Measurements from ENCODE around the gene RPS6KA6. TPM values are rescaled to one million over a fixed set of nuclear protein-coding genes. Genes with fewer than 3 reads are reported as not detected.

The RPS6KA6 gene
- total RNA-seq (2014; rRNA removed; shearing (Covaris generic); ENCODE audit: low replicate concordance): 6.2 and 22.1 TPM in 2 replicates

DNA sequence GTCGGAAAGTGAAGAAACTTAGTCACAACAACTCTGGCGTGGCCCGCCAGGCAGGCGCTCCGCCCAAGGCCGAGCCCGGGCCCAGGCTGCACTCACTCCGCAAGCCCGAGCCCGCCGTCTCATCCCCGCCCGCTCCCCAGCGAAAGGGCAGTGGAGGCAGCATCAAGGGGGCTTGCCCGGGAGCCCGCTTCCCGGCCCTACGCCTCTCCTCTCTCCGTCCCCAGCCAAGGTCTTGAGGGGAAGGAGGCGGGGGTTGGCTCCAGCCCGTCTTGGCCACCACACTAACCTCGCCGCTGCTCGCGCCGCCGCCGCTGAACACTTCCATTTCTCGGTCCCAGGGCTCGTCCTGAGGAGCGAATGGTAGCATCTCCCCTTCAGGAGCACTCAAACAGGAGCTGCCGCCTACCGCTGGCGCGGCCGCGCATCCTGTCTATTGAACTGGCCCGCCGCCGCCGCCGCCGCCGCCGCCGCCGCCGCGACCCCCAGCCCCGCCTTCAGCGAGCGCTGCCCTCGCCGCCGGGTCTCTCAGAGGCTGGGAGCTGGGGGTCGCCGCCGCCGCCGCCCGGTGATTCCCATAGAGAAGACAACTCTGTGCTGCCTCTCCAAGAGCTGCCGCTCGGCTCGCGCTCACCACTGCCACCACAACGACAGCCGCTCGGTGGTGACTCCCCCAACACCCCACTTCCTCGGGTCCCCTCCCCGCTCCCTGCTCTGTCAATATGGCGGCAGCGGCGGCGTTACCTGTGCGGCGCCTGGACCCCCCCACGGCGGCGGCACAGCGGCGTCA lies at the start of gene RPS6KA6:
Gene RPS6KA6, minus strand, starts transcription at position 667 of the 787 bp plus-strand sequence. Its CDS starts 300 bp downstream, at position 367.
- Histone ChIP-seq H3K36me3 (ENCODE audit: insufficient read depth, low read length) (no peaks in the 10 kb centered on the region), H3K27me3 (ENCODE audit: low read length) (no peaks in the 10 kb centered on the region), H3K79me2 (ENCODE audit: low read length) (peaks cover 36% of the 10 kb centered on the region), H3K27ac (ENCODE audit: low read length) (no peak within 1 kb of the TSS), H3K4me2 (ENCODE audit: low read depth, low read length, poor library complexity, severe bottlenecking) (peak within 1 kb of the TSS; percentile 75), H3K9me2 (replicated peaks; ENCODE audit: insufficient read depth, low read length) (no peaks in the 10 kb centered on the region), H3K9ac (ENCODE audit: low read length) (peak within 1 kb of the TSS; percentile 78), H3K4me3 (ENCODE audit: low read length) (peak within 1 kb of the TSS; percentile 89), H3K9me3 (ENCODE audit: low read length) (no peaks in the 10 kb centered on the region), H4K20me1 (ENCODE audit: insufficient read depth, low read depth, low read length) (no peaks in the 10 kb centered on the region), H2AFZ (ENCODE audit: low read length) (peak within 1 kb of the TSS; percentile 93; the same call in 1 of the 2 replicates), H3K4me1 (ENCODE audit: low read length) (peaks cover 20% of the 10 kb centered on the region)
- peak; percentile 69 for DNase-seq

DNA sequence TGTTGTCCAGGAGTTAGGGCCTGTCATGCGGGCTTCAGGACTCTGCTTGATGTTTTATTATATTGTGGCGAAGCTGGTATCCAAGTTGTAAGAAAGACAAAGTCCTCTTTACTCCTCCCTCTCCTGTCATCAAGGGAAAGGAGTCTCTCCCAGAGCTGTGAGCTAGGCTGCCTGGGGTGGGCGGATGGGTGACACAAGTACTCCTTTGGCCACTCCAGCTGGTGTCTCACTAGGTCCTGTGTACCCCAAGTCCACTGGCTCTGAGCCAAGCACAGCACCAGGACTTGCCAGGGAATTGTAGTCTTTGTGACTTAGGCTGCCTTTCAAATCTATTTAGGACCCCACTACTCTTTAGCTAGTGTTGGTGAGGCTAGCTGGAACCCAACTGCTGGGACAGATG lies 36.7 kb upstream of the RPS6KA6 start:
- no peak overlapping the region for H2AFZ ChIP-seq (ENCODE audit: low read length)
- H3K79me2 ChIP-seq (ENCODE audit: low read length): no peaks in the 10 kb centered on the region
- H3K4me3 ChIP-seq (ENCODE audit: low read length): no peak overlapping the region
- DNase-seq: no peak
- no peaks in the 10 kb centered on the region for H3K36me3 ChIP-seq (ENCODE audit: insufficient read depth, low read length)
- no peak overlapping the region for H3K9ac ChIP-seq (ENCODE audit: low read length)
- no peaks in the 10 kb centered on the region for H3K4me1 ChIP-seq (ENCODE audit: low read length)
- no peaks in the 10 kb centered on the region for H3K9me3 ChIP-seq (ENCODE audit: low read length)
- H3K27ac ChIP-seq (ENCODE audit: low read length): no peak overlapping the region
- no peaks in the 10 kb centered on the region for H4K20me1 ChIP-seq (ENCODE audit: insufficient read depth, low read depth, low read length)
- H3K4me2 ChIP-seq (ENCODE audit: low read depth, low read length, poor library complexity, severe bottlenecking): no peak overlapping the region
- H3K27me3 ChIP-seq (ENCODE audit: low read length): no peaks in the 10 kb centered on the region
- H3K9me2 ChIP-seq (replicated peaks; ENCODE audit: insufficient read depth, low read length): no peaks in the 10 kb centered on the region

DNA sequence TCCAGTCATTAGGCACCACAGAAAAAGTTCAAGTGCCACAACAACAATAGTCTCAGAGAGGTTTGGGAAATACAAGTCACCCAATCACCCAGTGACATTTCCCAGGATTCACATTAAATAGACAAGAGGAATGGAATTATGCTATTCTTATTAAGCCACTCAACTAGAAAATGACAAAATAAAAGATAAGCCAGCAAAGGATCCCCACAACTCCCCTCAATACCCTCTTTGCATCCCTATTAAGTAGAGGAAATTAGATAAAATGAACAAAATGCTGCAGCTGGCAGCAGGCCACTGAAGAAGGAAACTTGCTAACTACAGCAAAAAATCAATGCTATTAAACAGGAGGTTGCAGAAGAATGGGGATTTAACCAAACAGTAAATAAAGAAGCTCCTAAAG lies 35.3 kb upstream of the RPS6KA6 start:
- no peak overlapping the region for H3K27ac ChIP-seq (ENCODE audit: low read length)
- H3K4me2 ChIP-seq (ENCODE audit: low read depth, low read length, poor library complexity, severe bottlenecking): no peak overlapping the region
- DNase-seq: no peak
- H3K9me3 ChIP-seq (ENCODE audit: low read length): no peaks in the 10 kb centered on the region
- no peak overlapping the region for H2AFZ ChIP-seq (ENCODE audit: low read length)
- no peak overlapping the region for H3K4me3 ChIP-seq (ENCODE audit: low read length)
- H3K79me2 ChIP-seq (ENCODE audit: low read length): no peaks in the 10 kb centered on the region
- H3K4me1 ChIP-seq (ENCODE audit: low read length): no peaks in the 10 kb centered on the region
- H3K9me2 ChIP-seq (replicated peaks; ENCODE audit: insufficient read depth, low read length): no peaks in the 10 kb centered on the region
- H3K27me3 ChIP-seq (ENCODE audit: low read length): no peaks in the 10 kb centered on the region
- H4K20me1 ChIP-seq (ENCODE audit: insufficient read depth, low read depth, low read length): no peaks in the 10 kb centered on the region
- no peak overlapping the region for H3K9ac ChIP-seq (ENCODE audit: low read length)
- no peaks in the 10 kb centered on the region for H3K36me3 ChIP-seq (ENCODE audit: insufficient read depth, low read length)

DNA sequence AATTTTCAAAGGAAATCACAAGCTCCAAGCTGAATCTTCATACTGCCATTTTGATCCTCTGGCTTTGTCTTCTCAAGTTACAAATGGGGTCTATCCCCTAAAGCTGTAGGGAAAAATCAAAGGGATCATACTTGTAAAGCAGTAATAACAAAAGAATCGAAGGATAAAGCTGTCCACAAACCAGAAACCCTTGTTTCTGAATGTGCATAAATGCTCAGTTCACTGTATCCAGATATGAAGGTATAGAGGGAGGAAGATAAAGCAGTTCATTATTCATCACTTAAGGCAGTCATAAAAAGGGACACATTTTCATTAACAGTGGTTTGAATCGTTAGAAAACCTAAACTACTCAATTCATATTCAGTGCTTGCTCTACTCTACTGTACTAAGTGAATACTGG lies 33.2 kb upstream of the RPS6KA6 start:
- Histone ChIP-seq H3K27me3 (ENCODE audit: low read length) (no peaks in the 10 kb centered on the region), H3K79me2 (ENCODE audit: low read length) (no peaks in the 10 kb centered on the region), H3K9me3 (ENCODE audit: low read length) (no peaks in the 10 kb centered on the region), H3K9ac (ENCODE audit: low read length) (no peak overlapping the region), H3K27ac (ENCODE audit: low read length) (no peak overlapping the region), H3K4me3 (ENCODE audit: low read length) (no peak overlapping the region), H3K4me1 (ENCODE audit: low read length) (no peaks in the 10 kb centered on the region), H2AFZ (ENCODE audit: low read length) (no peak overlapping the region), H3K9me2 (replicated peaks; ENCODE audit: insufficient read depth, low read length) (no peaks in the 10 kb centered on the region), H3K36me3 (ENCODE audit: insufficient read depth, low read length) (no peaks in the 10 kb centered on the region), H3K4me2 (ENCODE audit: low read depth, low read length, poor library complexity, severe bottlenecking) (no peak overlapping the region), H4K20me1 (ENCODE audit: insufficient read depth, low read depth, low read length) (no peaks in the 10 kb centered on the region)
- no peak for DNase-seq

DNA sequence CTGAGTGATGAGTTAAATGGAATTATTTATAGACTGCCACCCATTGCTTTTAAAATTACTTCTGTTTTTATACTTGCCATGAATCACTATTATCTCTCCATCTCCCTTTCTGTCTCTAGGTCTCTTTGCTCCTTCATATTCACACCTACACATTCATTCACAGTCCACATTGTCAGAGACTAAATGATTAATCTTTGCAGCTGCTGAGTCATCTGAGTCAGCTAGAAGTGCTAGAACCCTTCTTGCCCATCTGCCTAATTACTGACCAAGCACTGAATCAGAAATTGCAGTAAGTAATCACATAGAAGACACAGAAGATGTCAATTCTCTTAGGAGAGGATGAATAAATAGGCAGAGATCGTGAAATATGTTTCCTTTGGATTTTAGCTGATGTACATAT lies 31.6 kb upstream of the RPS6KA6 start:
- H3K4me2 ChIP-seq (ENCODE audit: low read depth, low read length, poor library complexity, severe bottlenecking): no peak overlapping the region
- H3K4me3 ChIP-seq (ENCODE audit: low read length): no peak overlapping the region
- no peaks in the 10 kb centered on the region for H4K20me1 ChIP-seq (ENCODE audit: insufficient read depth, low read depth, low read length)
- H3K9me2 ChIP-seq (replicated peaks; ENCODE audit: insufficient read depth, low read length): no peaks in the 10 kb centered on the region
- no peak overlapping the region for H3K27ac ChIP-seq (ENCODE audit: low read length)
- H2AFZ ChIP-seq (ENCODE audit: low read length): no peak overlapping the region
- no peaks in the 10 kb centered on the region for H3K36me3 ChIP-seq (ENCODE audit: insufficient read depth, low read length)
- H3K9me3 ChIP-seq (ENCODE audit: low read length): no peaks in the 10 kb centered on the region
- no peak overlapping the region for H3K9ac ChIP-seq (ENCODE audit: low read length)
- H3K27me3 ChIP-seq (ENCODE audit: low read length): no peaks in the 10 kb centered on the region
- H3K79me2 ChIP-seq (ENCODE audit: low read length): no peaks in the 10 kb centered on the region
- DNase-seq: no peak
- H3K4me1 ChIP-seq (ENCODE audit: low read length): no peaks in the 10 kb centered on the region

DNA sequence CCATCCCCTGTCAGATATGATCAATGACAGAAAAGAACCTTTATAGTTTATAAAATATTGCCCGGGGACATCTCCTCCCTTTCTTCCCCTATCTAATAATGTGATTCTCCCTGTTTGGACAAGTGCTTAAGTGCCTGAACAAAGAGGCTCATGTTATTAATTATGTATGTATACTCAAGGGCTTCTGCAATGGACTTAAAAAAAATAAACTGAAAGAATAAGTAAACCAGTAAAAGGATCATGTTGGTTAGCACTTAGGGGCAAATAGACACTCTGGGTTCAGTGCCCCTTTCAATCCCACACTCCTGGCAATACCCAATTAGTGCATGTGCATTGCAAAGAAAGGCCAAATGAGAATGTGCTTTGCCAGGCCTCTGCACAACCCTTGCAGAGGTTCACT lies 30.7 kb upstream of the RPS6KA6 start:
- Histone ChIP-seq H3K9me3 (ENCODE audit: low read length) (no peaks in the 10 kb centered on the region), H3K4me1 (ENCODE audit: low read length) (no peaks in the 10 kb centered on the region), H4K20me1 (ENCODE audit: insufficient read depth, low read depth, low read length) (no peaks in the 10 kb centered on the region), H3K9ac (ENCODE audit: low read length) (no peak overlapping the region), H3K27me3 (ENCODE audit: low read length) (no peaks in the 10 kb centered on the region), H3K4me3 (ENCODE audit: low read length) (no peak overlapping the region), H2AFZ (ENCODE audit: low read length) (no peak overlapping the region), H3K27ac (ENCODE audit: low read length) (no peak overlapping the region), H3K9me2 (replicated peaks; ENCODE audit: insufficient read depth, low read length) (no peaks in the 10 kb centered on the region), H3K36me3 (ENCODE audit: insufficient read depth, low read length) (no peaks in the 10 kb centered on the region), H3K79me2 (ENCODE audit: low read length) (no peaks in the 10 kb centered on the region), H3K4me2 (ENCODE audit: low read depth, low read length, poor library complexity, severe bottlenecking) (no peak overlapping the region)
- no peak for DNase-seq

DNA sequence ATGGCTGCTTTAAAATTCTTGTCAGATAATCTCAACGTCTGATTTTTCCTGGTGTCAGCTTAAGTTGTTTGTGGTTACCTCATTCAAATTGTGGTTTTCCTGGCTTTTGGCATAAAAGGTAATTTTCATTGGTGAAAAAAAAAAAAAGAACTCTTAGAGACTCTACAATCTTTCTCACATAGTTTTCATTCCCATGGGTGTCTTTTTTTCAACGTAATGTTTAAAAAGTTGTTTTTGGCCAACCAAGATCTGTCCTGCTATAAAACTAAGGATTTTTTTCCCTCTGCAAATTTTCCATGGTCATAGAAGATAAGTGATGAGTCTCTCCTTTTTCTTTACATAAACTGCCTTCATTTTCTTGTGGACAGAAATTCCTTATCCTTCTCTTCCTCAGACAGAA lies 28.9 kb upstream of the RPS6KA6 start:
- Histone ChIP-seq H2AFZ (ENCODE audit: low read length) (no peak overlapping the region), H3K4me2 (ENCODE audit: low read depth, low read length, poor library complexity, severe bottlenecking) (no peak overlapping the region), H4K20me1 (ENCODE audit: insufficient read depth, low read depth, low read length) (no peaks in the 10 kb centered on the region), H3K27ac (ENCODE audit: low read length) (no peak overlapping the region), H3K4me3 (ENCODE audit: low read length) (no peak overlapping the region), H3K4me1 (ENCODE audit: low read length) (no peaks in the 10 kb centered on the region), H3K79me2 (ENCODE audit: low read length) (no peaks in the 10 kb centered on the region), H3K9me2 (replicated peaks; ENCODE audit: insufficient read depth, low read length) (no peaks in the 10 kb centered on the region), H3K36me3 (ENCODE audit: insufficient read depth, low read length) (no peaks in the 10 kb centered on the region), H3K9me3 (ENCODE audit: low read length) (no peaks in the 10 kb centered on the region), H3K9ac (ENCODE audit: low read length) (no peak overlapping the region), H3K27me3 (ENCODE audit: low read length) (no peaks in the 10 kb centered on the region)
- DNase-seq: no peak

DNA sequence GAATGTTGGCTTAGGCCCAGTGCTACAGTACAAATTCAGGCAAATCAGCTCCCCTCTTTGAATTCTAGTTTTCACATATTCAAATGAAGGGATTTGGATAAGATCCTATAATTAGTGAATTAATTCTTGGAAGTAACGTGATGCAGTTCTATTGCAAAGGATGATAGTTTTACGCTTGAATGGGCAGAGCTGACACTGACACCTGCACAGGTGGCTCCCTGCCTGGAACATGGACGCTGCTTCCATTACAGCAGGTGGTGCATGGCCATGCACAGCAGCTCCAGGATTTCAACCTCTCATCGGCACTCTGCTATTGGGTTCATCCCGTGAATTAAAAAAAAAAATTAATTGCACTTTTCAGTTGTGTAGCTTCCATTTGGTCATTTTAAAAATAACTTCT lies 28.4 kb upstream of the RPS6KA6 start:
- no peak overlapping the region for H3K4me3 ChIP-seq (ENCODE audit: low read length)
- no peak overlapping the region for H3K27ac ChIP-seq (ENCODE audit: low read length)
- H3K27me3 ChIP-seq (ENCODE audit: low read length): no peaks in the 10 kb centered on the region
- H3K9ac ChIP-seq (ENCODE audit: low read length): no peak overlapping the region
- H3K9me3 ChIP-seq (ENCODE audit: low read length): no peaks in the 10 kb centered on the region
- H3K4me2 ChIP-seq (ENCODE audit: low read depth, low read length, poor library complexity, severe bottlenecking): no peak overlapping the region
- H3K36me3 ChIP-seq (ENCODE audit: insufficient read depth, low read length): no peaks in the 10 kb centered on the region
- H3K9me2 ChIP-seq (replicated peaks; ENCODE audit: insufficient read depth, low read length): no peaks in the 10 kb centered on the region
- no peaks in the 10 kb centered on the region for H3K79me2 ChIP-seq (ENCODE audit: low read length)
- no peak for DNase-seq
- no peak overlapping the region for H2AFZ ChIP-seq (ENCODE audit: low read length)
- H3K4me1 ChIP-seq (ENCODE audit: low read length): no peaks in the 10 kb centered on the region
- no peaks in the 10 kb centered on the region for H4K20me1 ChIP-seq (ENCODE audit: insufficient read depth, low read depth, low read length)
